Retina (tissue), 1 donor: ENCODE data around the gene CDC42BPB.
A peak's percentile ranks its signal among the peaks of the same experiment; 100 is the strongest.

Experiments
- DNase-seq: peaks from one replicate; pipeline ENCODE4 v3.0.0-alpha.2; 2016

The CDC42BPB gene

DNA sequence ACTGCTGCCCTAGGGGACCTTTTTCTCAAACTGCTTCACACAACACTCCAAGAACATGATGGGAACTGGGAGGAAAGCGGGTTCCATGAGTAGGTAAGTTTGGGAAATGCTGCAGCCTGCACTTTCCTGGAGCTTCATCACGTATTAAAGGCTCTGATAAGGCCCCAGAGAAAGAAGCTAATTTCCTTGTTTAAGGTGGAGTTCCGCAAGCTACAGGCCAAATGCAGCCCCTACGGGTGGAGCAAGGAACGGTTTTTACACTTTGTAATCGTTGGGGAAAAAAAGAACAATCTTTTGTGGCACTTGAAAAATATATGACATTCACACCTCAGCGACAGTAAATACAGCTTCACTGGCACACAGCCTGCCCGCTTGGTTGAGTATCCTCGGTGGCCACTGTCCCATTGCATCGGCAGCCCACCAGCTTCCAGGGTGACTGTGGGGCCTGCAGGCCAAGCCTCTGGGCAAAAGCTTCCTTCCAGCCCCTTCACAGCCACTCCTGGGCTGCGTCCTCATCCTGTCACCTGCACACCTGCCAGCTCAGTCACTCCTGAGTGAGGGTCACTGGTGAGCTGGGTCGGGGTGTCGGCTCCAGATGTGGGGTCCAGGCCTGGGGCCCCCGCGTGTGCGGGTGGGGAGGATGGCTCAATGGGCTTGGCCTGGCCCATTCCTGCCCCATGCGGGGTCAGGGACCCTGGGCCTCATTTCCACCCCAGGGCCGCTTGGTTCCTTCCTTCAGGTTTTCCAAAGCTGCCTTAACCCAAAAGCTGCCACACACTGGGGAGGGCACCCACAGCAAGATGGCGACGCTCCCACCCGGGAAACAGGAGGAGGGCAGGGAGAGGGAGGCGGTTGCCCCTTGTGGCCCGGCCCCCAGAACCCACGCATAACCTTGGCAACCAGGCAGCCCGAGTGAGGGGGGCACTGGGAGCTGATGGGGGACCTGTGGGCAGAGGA is 132.4 kb downstream of the CDC42BPB start:
- DNase-seq = no peak

DNA sequence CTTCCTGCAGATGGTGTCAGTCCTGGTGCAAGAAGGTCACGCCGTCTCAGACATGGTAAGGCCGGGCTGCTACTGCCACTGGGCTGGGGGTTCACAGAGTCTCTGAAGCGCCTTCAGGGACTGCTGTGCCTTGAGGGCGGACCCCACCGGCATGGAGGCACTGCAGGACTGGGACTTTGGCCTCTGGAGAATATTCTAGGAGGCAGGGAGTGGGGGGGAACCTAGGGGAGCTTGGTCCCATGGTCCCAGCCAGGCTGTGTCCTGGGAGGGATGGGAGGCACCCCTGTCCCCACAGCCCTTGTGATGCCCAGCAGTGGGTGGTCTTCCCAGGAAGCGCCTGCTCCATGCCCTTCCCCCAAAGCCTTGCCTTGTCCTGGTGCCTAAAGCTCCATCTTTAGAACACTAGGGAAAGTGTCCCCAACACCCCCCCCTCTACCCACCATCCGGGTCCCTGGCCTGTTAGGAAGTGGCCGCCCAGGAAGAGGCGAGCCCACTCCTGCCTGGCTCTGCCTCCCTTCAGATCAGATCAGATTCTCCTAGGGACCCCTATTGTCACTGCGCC is 133.3 kb downstream of the CDC42BPB start:
- no peak for DNase-seq

GRCh38 chr14:102923201-102923924 is 134.0 kb downstream of the CDC42BPB start:
- DNase-seq = peak; percentile 33

DNA sequence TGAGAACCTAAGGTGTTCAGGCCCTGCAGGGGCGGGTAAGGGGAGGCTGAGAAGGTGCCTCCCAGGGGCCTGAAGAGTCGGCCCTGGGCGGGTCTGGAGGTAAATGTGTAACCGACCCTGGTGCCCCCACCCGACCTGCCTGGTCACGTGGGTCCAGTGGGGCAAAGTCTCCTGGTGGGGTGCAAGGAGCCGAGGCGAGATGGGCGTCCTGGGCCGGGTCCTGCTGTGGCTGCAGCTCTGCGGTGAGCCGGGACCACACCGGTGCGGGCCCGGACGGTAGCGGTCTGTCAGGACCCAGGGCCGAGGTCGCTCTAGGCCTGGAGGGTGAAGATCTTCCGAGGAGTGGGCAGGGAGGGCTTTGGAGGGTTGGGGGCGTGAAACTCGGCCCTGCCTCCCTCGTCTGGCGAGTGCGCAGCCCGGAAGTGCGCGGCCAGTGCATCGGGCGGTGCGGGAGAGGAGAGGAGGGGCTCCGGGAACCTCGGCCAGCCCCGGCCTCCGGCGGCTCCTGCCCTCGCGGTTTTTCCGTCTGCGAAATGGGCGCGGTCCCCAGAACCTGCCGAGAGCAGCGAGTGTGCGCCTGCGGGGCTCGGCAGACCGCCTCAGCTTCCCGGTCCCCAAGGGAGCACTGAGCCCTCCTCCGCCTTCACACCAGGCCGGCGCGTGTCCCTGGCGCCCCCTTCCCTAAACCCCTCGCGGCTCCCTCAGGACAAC is 134.7 kb downstream of the CDC42BPB start, which contains the start of gene AMN:
Gene AMN, plus strand, starts transcription at position 174 of the 711 bp plus-strand sequence. Its CDS starts 26 bp downstream, at position 200.
- peak; percentile 21 for DNase-seq

GRCh38 chr14:102920998-102921304 is 136.4 kb downstream of the CDC42BPB start:
- DNase-seq = no peak

DNA sequence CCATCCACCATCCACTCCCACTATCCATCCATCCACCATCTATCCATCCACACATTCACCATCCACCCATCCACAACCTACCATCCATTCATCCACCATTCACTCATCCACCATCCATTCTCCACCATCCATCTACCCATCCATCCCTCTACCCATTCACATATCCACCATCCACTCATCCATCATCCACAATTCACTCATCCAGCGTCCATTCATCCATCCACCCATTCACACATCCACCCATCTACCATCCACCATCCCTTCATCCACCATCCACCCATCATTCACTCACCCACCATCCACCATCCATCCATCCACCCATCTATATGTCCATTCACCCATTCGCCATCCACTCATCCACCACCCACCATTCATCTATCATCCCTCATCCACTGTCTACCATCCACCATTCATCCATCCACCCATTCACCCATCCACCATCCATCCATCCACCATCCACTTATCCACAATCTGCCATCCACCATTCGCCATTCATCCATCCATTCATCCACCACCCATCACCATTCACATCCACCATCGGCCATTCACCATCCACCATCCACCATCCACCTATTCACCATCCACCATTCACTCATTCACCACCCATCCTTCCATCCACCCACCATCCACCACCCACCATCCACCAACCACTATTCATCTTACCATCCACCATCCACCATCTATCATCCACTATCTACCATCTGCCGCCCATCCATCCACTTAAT is 136.9 kb downstream of the CDC42BPB start:
- no peak for DNase-seq

GRCh38 chr14:102918438-102918837 is 138.9 kb downstream of the CDC42BPB start:
- DNase-seq = no peak

GRCh38 chr14:102917469-102918211 is 139.7 kb downstream of the CDC42BPB start:
- DNase-seq = peak; percentile 63

- DNase-seq = no peak
These were observed 140.3 kb downstream of the CDC42BPB start for GRCh38 chr14:102917056-102917385.

GRCh38 chr14:102916347-102917055 is 140.8 kb downstream of the CDC42BPB start:
- peak; percentile 14 for DNase-seq

GRCh38 chr14:102915292-102916110 is 141.8 kb downstream of the CDC42BPB start:
- no peak for DNase-seq

DNA sequence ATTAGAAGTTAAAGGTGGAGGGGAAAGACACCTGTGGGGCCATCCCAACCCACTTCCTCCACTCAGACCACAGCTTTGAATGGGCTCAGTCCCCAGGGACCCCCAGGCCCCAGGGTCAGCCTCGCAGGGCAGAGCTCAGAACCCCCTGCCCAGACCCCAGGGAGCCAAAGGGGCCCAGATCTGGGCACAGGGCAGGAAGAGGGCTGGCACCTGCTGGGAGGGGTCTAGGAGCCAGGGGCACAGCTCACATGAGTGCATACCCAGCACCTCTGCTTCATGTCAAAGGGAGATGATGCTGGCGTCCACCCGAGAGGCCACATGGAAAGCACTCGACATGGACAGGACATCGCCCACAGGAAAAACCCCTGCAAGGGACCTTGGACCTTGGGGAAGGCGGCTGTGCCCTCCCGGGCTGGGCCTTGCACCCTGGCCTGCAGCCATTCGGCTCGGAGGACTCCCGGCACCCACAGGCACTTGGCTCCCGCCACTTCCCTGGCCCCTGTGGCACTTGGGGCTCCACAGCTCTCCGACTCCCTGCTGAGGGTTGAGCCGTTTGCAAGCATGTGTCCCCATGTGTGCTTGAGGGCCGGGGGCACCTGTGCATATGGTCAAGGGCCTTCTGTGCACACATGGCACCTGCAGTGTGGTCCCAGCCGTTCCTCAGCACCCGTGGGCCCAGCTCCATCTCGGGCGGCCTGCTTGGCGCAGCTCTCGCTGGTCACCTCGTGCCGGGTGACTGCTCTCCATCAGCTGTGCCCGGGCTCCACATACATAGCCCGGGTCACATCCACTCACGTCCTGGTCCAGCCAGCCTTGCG is 142.7 kb downstream of the CDC42BPB start:
- DNase-seq = no peak

GRCh38 chr14:102913341-102914211 is 143.8 kb downstream of the CDC42BPB start:
- no peak for DNase-seq

DNA sequence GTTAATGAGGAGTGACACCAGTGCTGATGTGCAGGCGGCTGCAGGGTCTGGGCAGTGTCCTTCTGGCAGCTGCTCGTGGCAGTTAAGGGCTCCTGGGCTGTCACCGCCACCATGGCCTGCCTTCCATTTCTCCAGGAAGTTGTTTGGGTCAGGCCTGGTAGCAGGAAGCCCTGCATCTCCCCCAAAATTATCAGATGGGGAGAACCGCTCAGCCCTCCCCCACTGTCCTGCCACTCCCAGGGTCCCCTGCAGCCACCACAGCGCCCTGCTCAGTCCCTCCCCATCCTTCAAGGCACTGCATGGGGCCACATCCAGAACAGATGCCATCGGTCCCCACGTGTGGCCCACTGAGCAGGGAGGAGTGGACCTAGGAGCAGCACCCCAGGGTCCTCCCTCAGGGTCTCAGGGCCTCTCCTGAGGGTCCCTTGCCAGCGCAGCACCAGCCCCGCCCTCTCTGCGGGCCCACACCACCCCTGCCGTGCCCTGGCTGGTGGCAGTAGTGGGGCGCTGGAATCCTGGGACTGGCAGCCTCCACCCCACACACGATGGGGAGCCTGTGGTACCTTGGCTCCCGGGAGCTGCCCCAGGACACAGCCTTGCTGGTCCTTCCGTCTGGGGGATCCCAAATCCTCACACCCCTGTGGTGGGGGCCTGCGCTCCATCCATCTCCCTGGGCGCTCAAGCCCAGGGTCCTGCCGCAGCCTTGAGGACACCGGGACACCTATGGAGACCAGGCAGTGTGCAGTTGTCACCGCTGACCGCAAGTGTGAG is 145.2 kb downstream of the CDC42BPB start:
- DNase-seq = no peak

GRCh38 chr14:102911541-102911951 is 145.8 kb downstream of the CDC42BPB start:
- no peak for DNase-seq

- DNase-seq = peak; percentile 27
These were observed 146.9 kb downstream of the CDC42BPB start for GRCh38 chr14:102910442-102910841.

DNA sequence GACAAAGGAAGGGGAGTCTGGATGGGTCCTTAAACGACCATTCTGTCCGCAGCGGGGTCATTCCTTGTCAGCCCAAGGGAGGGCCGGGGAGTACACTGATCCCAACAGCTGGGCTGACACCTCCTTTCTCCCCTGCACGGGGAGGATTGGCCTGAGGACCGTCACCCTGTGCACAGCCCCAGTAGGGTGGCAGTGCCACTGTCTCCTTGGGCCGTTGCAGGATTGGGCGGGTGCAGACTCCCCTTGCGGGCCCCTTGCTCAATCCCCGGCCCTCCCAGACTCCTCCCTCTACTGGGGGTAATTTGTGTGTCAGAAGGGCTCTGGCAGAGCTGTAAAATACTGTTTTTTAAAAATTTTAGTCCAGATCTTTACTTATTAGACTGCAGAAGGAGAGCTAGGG is 147.4 kb downstream of the CDC42BPB start:
- no peak for DNase-seq
